GM19025 (cell line): ENCODE measurements around the gene CARD9.
"Not testable (repeated sequence)": the region's sequence is repeated elsewhere in the genome, so short reads cannot be mapped to it uniquely, and the experiment has no call there.

ENCODE experiments used
- ATAC-seq: cut with Tn5 transposase; IDR thresholded peaks from one replicate; pipeline ENCODE4 v1.9.1; 2021; ENCODE audit warnings: mild to moderate bottlenecking, low read depth, moderate library complexity; ENCODE audit not compliant: unreplicated experiment

Gene CARD9

GRCh38 chr9:136351868-136352267 lies 21.6 kb downstream of the CARD9 start:
- ATAC-seq = not testable (repeated sequence)

- no peak for ATAC-seq
Measured at GRCh38 chr9:136351252-136351800, 22.1 kb downstream of the CARD9 start.

DNA sequence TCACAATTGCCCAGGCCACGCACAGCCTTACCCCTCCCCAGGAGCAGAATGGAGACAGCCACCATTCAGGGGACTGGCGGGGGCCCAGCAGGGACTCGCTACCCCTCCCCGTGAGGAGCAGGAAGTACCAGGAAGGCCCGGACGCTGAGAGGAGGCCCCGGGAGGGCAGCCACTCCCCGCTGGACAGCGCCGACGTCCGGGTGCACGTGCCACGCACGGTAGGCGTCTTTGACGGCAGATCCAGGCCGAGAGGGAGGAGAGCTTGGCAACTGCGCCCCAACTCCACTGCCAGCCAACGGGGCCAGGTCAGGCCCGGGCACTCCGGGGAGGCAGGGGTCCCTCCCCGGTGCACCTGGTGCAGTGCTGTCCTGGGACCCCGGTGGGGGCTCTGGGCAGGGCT lies 23.9 kb downstream of the CARD9 start:
- ATAC-seq = no peak

GRCh38 chr9:136348691-136349090 lies 24.8 kb downstream of the CARD9 start:
- ATAC-seq = no peak

- ATAC-seq = no peak
Measured at GRCh38 chr9:136347472-136348256, 25.8 kb downstream of the CARD9 start.

GRCh38 chr9:136346927-136347465 lies 26.5 kb downstream of the CARD9 start:
- ATAC-seq = no peak

GRCh38 chr9:136346157-136346481 lies 27.4 kb downstream of the CARD9 start:
- no peak for ATAC-seq

DNA sequence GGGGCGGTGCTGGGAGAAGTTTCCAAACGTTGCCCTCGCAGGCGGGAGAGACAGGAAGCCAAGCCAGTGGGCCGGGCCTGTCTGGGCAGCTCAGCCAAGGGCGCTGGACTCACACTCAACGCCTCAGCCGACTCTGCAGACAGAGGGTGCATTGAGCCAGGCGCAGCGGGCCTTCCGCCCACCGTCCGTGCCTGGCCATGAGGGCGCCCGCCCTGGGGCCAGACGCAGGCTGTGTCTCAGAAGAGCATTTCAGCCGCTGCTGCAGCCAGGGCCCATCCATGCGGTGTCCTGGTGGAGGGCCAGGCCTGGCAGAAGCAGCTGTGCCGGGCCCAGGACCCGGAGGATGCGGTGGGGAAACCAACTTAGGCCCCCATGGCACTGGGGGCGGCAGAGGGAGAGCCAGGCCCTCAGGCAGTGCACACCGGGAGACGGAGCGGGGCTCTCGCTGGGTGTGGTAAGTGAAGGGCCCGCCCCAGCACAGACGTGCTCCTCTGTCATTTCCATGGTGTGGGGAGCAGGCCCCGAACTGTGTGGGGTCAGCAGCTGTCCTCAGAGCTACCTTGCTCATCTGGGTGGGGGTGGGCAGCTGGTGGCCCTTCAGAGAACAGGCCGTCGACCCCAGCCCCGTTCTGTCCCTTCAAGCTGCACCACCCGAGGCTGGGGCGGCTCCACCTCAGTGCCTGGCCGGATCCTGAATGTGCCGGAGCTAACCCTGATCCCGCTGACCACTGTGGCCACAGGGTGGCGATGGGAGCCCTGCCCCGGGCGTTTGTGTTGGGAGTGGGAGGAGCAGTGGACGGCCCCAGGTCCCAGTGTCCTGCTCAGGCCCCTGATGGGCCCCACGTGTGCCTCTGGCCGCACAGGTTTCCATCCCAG lies 27.9 kb downstream of the CARD9 start:
- ATAC-seq = no peak

GRCh38 chr9:136344544-136345280 lies 28.8 kb downstream of the CARD9 start:
- ATAC-seq = no peak

- ATAC-seq = no peak
Measured at GRCh38 chr9:136343884-136344269, 29.6 kb downstream of the CARD9 start.

GRCh38 chr9:136343121-136343883 lies 30.2 kb downstream of the CARD9 start:
- ATAC-seq = no peak

DNA sequence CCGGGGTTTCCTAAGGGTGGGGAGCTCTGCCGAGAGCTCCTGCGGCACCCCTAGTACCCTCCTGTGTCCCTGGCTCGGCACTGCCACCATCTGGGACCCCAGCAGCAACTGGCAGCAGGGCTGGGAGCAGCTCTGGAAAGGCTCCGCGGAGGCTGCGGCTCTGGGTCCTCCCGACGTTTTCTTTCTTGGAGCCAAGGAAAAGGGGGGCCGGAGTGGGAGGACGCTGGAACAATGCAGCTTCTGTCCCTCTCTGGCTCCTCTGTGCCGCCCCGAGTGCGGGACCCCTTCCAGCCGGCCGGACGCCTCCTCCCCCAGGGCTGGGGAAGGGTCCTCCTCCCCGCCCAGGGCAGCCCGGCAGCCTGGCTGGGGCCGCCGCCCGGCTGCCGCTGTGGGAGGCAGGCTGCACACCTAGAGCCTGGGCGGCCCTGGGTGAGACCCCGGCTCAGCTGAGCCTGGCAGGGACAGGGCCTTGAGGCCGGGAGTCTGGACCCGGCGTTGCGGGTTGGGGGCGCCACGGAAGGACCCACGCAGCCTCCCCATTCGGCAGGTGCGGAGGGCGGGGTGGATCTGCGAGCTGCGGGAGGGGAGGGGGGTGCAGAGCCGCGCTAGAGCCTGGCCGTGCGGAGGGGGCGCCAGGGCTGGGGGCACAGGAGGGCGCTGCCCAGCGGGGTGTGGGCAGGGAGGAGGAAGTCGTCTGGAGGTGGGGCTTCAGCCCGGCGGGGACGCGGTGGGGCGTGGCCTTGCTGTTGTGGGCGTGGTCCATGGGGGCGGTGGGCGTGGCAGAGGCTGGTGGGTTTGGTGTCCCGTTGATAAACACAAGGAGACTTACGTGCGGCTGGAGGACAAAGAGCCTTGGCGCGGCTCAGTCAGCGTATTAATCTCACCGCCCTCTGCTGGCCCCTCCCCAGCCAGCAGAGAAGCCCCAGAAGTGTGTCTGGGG lies 31.0 kb downstream of the CARD9 start:
- no peak for ATAC-seq

DNA sequence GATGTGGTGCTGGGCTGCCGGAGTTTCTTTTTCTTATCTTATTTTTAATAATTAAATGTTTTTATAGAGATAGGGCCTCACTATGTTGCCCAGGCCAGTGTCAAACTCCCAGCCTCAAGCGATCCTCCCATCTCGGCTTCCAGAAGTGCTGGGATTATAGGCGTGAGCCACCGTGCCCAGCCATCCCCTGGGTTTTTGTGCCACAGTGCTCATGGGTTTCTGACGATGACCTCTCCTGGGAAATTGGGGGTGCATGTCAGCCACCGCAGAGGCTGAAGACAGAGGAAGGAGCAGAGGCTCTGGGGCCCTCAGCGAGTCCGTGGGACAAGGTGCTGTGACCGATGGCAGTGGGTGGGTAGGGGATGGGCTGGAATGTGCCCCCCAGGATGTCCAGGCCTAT lies 31.7 kb downstream of the CARD9 start:
- ATAC-seq = no peak

DNA sequence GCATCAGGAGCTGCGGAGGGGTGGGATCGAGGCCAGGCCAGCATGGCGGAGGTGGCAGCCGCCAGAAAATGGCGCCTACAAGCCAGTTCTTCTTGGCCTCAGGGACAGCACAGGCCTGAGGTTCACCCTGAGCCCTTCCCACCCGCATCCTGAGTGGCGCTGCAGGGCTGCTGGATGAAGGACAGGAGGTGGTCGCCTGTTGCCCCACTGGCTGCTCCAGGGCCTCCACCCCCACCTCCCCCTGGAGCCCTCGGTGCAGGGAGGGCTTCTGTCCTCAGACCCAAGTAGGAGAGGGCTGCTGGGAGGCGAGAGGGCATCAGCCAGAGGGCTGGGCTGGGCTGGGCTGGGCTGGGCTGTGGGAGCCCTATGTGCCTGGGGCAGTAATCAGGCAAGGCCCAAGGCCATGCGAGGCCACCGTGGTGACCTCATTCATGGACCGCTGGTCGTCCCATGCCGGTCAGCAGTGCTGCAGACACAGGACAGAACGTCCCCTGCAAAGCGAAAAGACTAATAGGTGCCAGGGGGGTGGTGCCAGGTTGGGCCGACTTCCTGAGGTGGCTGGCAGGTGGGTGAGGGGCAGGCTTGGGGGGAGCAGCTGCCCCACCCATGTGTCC lies 32.3 kb downstream of the CARD9 start:
- ATAC-seq = no peak

DNA sequence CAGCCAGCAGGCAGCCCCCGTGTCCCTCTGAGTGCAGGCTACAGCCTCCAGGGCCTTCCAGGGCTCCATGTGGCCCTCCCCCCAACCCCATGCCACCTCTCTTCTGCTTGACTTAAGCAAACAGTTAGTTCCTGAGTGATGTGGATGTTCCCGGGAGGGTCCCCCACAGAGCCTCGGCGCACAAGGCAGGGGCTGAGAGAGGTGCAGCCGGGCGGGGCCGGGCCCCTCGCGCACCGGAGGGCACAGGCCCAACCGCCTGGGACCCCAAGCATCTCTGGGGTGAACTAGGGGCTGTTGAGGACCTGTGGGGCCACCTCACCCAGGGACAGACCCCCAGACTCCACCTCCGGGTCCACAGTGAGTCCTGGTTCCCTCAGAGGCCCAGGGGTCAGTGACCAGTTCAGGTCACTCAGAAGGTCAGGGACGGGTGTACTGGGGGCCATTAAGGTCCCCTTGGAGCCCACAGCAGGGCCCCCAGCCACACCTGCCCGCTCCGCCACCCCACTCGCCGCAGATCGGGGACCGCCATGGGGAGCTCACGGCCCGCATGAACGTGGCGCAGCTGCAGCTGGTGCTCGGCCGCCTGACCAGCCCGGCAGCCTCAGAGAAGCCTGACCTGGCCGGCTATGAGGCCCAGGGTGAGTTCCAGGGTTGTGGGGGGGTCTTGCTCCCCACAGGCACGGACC lies 33.0 kb downstream of the CARD9 start:
- ATAC-seq = no peak

GRCh38 chr9:136339958-136340310 lies 33.5 kb downstream of the CARD9 start:
- no peak for ATAC-seq

- ATAC-seq = no peak
Measured at GRCh38 chr9:136339173-136339957, 34.1 kb downstream of the CARD9 start.
